Brain microvascular endothelial cell (primary cell): ENCODE data around the gene BMP4.

Experiments used
- DNase-seq: peaks from one replicate; pipeline ENCODE4 v3.0.0-alpha.2; 2020
- H3K27ac ChIP-seq: fragments of 250-450 bp; sonication (Bioruptor Pico); 2 replicates; pipeline ENCODE4 v1.5.1; 2020; ENCODE audit warnings: mild to moderate bottlenecking, moderate library complexity
- H3K27me3 ChIP-seq: fragments of 250-450 bp; sonication (Bioruptor Pico); replicated peaks from 2 replicates; pipeline ENCODE4 v1.5.1; 2020; ENCODE audit warnings: mild to moderate bottlenecking
- H3K36me3 ChIP-seq: fragments of 250-450 bp; sonication (Bioruptor Pico); replicated peaks from 2 replicates; pipeline ENCODE4 v1.5.1; 2020; ENCODE audit warnings: mild to moderate bottlenecking
- H3K4me3 ChIP-seq: 2 replicates; pipeline ENCODE4 v1.5.1; 2011; ENCODE audit warnings: low read depth, mild to moderate bottlenecking, control low read depth, low read length, moderate library complexity
- in situ Hi-C: cut with HindIII; loops from 2 replicates; pipeline ENCODE4 v1.10.0; 2017; ENCODE audit warnings: low sequenced_read_pairs, low pct_ligation_motif_present
- TF ChIP-seq, protein P1 (sequence below): IDR thresholded peaks from 2 replicates; pipeline ENCODE4 v1.5.1; 2011; ENCODE audit warnings: low read depth, mild to moderate bottlenecking, moderate library complexity, low read length, control low read depth, inconsistent platforms; ENCODE audit errors: missing control alignments

BMP4 gene

DNA sequence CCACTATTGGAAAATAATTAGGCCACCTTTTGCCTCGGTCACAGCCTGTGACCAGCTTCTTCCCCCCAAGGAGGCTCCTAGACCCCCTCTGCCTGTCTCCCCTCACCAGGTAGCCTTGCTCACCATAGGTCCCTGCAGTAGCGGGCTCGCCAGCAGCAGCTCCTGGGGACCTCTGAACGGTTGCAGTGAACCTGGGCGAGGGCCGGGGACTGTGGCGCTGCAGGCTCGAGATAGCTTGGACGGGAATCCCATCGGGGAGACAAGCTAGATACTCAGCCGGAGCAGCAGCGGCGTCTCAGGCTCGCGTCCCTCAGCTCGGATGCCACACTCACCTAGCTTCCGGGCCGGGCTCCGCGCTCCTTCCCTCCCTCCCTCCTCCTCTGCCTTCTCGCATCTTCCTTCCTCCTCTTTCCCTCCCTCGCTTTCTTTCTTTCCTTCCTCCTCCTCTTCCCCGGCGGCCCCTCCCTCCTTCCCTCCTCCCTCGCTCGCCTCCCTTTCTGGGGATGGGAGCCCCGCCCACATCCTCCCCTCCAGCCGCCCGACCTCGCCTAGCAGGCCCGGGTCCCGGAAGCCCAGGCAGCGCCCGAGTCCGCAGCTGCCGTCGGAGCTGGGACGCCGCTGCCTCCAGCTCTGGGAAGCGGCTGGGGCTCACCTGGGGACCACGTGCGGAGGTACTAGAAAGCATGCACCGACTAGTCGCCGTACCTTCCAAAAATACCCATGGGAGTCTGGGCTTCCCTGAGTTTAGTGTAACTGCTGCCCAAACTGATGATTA is at the start of gene BMP4:
Gene BMP4 (minus strand): TSS at position 399 of the 775 bp plus-strand sequence. CDS start 4,603 bp downstream, outside the sequence.
- TF ChIP-seq, protein P1, sequence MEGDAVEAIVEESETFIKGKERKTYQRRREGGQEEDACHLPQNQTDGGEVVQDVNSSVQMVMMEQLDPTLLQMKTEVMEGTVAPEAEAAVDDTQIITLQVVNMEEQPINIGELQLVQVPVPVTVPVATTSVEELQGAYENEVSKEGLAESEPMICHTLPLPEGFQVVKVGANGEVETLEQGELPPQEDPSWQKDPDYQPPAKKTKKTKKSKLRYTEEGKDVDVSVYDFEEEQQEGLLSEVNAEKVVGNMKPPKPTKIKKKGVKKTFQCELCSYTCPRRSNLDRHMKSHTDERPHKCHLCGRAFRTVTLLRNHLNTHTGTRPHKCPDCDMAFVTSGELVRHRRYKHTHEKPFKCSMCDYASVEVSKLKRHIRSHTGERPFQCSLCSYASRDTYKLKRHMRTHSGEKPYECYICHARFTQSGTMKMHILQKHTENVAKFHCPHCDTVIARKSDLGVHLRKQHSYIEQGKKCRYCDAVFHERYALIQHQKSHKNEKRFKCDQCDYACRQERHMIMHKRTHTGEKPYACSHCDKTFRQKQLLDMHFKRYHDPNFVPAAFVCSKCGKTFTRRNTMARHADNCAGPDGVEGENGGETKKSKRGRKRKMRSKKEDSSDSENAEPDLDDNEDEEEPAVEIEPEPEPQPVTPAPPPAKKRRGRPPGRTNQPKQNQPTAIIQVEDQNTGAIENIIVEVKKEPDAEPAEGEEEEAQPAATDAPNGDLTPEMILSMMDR: no peak
- DNase-seq: peak; percentile 9
- H3K36me3 ChIP-seq: no peaks in the 10 kb centered on the region
- peak within 1 kb of the TSS; percentile 38 for H3K4me3 ChIP-seq
- H3K27ac ChIP-seq: no peak within 1 kb of the TSS
- in situ Hi-C loops: no loop called here
- peaks cover 22% of the 10 kb centered on the region for H3K27me3 ChIP-seq

DNA sequence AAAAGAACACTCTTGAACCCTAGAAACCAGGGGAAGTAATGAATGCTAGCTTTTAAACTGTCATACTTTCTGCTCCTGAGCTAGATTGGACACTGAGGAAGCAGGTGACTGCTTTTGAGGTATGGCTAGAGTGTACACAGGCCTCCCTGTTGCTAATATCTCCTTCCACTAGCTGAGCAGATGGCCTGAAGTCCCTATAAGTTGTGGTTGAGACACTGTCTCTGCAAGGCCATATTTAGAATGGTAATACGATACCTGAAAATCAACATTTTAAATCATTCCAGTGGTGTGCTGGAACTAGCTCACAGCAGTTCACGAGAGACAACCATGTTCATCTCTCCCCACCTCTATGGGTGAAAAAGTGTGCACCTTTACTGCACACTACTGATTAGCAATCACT is 46.4 kb upstream of the BMP4 start:
- DNase-seq: no peak
- in situ Hi-C loops: no loop called here
- no peaks in the 10 kb centered on the region for H3K27me3 ChIP-seq
- no peaks in the 10 kb centered on the region for H3K36me3 ChIP-seq
- H3K4me3 ChIP-seq: no peak overlapping the region
- H3K27ac ChIP-seq: no peak overlapping the region
- TF ChIP-seq, protein P1: no peak

DNA sequence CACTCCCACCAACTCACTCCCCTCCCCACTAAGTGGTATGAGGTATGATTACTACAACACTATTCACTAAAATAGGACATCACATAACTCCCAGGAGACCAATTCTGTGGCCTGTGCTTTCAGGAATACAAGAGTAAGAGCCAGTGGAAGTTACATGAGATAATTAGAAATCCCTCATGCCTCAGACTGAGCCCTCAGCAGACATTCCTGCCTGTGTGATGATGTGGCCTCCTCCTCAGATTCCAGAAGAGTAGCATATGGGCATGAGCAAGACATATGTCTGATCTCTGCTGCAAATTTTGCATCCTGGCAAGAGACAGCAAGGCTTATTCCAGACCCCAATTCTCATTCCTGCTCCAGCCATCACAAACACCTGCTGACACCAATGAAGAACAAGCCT is 46.0 kb upstream of the BMP4 start:
- in situ Hi-C loops: no loop called here

DNA sequence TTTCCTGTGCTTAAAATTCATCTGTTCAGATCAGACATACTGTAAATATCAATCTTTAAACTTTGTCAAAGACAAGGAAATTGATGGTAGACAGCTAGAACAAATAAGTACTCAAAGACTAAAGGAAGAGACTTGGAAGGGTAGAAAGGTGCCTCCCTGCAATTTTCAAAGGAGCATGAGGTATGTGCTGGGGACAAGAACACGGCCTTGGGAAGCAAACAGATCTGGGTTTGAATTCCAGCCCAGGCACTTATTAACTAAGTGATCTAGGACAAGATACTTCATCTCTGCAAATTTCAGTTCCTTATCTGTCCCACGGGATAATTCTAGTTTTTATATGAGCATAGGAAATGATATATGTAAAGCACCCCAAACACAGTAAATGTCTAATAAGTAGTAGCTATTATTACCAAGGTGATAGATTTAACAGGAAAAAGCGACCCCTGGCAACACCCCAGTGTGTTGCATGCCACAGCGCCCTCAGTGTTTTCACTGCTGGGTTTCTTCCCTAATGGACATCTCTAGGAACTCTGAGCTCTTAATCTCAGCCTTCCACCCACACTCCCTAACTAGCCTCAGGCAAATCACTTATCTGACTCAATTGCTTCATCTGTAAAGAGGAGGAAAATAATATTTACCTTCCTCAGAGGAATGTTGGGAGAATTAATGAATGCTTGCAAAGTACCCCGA is 44.7 kb upstream of the BMP4 start:
- DNase-seq: no peak
- in situ Hi-C loops: no loop called here
- no peaks in the 10 kb centered on the region for H3K36me3 ChIP-seq
- H3K27ac ChIP-seq: peak overlapping the region; percentile 39
- TF ChIP-seq, protein P1: no peak
- H3K4me3 ChIP-seq: no peak overlapping the region
- H3K27me3 ChIP-seq: no peaks in the 10 kb centered on the region

More for the DNA sequence above, 46.0 kb upstream of the BMP4 start:
- peak; percentile 73 for DNase-seq
- Histone ChIP-seq H3K27ac (peak overlapping the region; percentile 12), H3K36me3 (no peaks in the 10 kb centered on the region), H3K4me3 (no peak overlapping the region), H3K27me3 (no peaks in the 10 kb centered on the region)
- TF ChIP-seq, protein P1: no peak

DNA sequence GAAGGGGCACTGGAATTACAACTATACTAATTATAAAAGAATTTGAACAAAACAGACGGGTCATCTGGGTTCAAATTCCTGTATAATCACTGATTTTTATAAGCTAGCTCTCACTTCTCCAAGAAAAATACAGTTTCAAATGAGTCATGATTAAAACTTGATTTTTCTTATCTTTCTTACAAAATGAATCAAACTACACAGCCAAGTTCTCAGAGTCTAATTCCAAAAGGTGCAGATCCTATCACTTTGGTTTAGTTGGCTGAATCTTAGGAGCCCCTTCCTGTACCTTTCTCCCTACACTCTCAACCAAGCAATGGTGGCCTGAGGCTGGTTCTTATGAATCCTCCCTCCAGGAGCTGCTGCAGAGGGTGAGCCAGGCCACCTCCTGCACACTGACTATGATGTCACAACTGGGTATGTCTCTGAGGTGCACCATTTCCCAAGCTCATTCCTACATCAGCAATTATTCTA is 43.8 kb upstream of the BMP4 start:
- H3K27me3 ChIP-seq: no peaks in the 10 kb centered on the region
- DNase-seq: peak; percentile 62
- peak overlapping the region; percentile 39 for H3K27ac ChIP-seq
- in situ Hi-C loops: no loop called here
- no peak overlapping the region for H3K4me3 ChIP-seq
- H3K36me3 ChIP-seq: no peaks in the 10 kb centered on the region
- TF ChIP-seq, protein P1: peak; percentile 1
